ENCODE measurements around the gene CCDC30. TPM values are rescaled to one million over a fixed set of nuclear protein-coding genes. Genes with fewer than 3 reads are reported as not detected.
"Not testable (repeated sequence)": the region's sequence is repeated elsewhere in the genome, so short reads cannot be mapped to it uniquely, and the experiment has no call there.

The CCDC30 gene
- total RNA-seq, 1 donor from 2014 or later: 3.0 TPM

- H3K4me1 Mint-ChIP-seq (ENCODE audit: low read depth, unreplicated experiment): no peaks in the 10 kb centered on the region
- H3K36me3 Mint-ChIP-seq (ENCODE audit: unreplicated experiment): peaks cover 35% of the 10 kb centered on the region
- H3K9me3 Mint-ChIP-seq (ENCODE audit: unreplicated experiment): peaks cover 23% of the 10 kb centered on the region
- H3K27me3 Mint-ChIP-seq (ENCODE audit: unreplicated experiment): no peaks in the 10 kb centered on the region
- DNase-seq: no peak
- H3K4me3 Mint-ChIP-seq (ENCODE audit: unreplicated experiment): no peak overlapping the region
- TF ChIP-seq CTCF (IDR thresholded peaks at IDR 0.05; ENCODE audit: partially characterized antibody, unreplicated experiment): no peak
- H3K27ac Mint-ChIP-seq (ENCODE audit: unreplicated experiment): no peak overlapping the region
These were observed 43.5 kb downstream of the CCDC30 start for GRCh38 chr1:42506576-42506975.

GRCh38 chr1:42511581-42512155 is 48.6 kb downstream of the CCDC30 start:
- peaks cover 18% of the 10 kb centered on the region for H3K9me3 Mint-ChIP-seq (ENCODE audit: unreplicated experiment)
- not testable (repeated sequence) for H3K4me1 Mint-ChIP-seq (ENCODE audit: low read depth, unreplicated experiment); H3K27me3 Mint-ChIP-seq (ENCODE audit: unreplicated experiment); DNase-seq; H3K27ac Mint-ChIP-seq (ENCODE audit: unreplicated experiment); H3K4me3 Mint-ChIP-seq (ENCODE audit: unreplicated experiment)
- peaks cover 31% of the 10 kb centered on the region for H3K36me3 Mint-ChIP-seq (ENCODE audit: unreplicated experiment)

- H3K4me3 Mint-ChIP-seq (ENCODE audit: unreplicated experiment): no peak overlapping the region
- no peak for TF ChIP-seq CTCF (IDR thresholded peaks at IDR 0.05; ENCODE audit: partially characterized antibody, unreplicated experiment)
- peaks cover 15% of the 10 kb centered on the region for H3K9me3 Mint-ChIP-seq (ENCODE audit: unreplicated experiment)
- DNase-seq: no peak
- H3K4me1 Mint-ChIP-seq (ENCODE audit: low read depth, unreplicated experiment): no peaks in the 10 kb centered on the region
- H3K27me3 Mint-ChIP-seq (ENCODE audit: unreplicated experiment): no peaks in the 10 kb centered on the region
- H3K36me3 Mint-ChIP-seq (ENCODE audit: unreplicated experiment): peaks cover 19% of the 10 kb centered on the region
- no peak overlapping the region for H3K27ac Mint-ChIP-seq (ENCODE audit: unreplicated experiment)
These were observed 55.8 kb downstream of the CCDC30 start for GRCh38 chr1:42518908-42519307.

- Mint-ChIP-seq H3K4me1 (ENCODE audit: low read depth, unreplicated experiment) (no peaks in the 10 kb centered on the region), H3K27ac (ENCODE audit: unreplicated experiment) (no peak overlapping the region), H3K9me3 (ENCODE audit: unreplicated experiment) (peaks cover 15% of the 10 kb centered on the region), H3K27me3 (ENCODE audit: unreplicated experiment) (no peaks in the 10 kb centered on the region), H3K4me3 (ENCODE audit: unreplicated experiment) (no peak overlapping the region), H3K36me3 (ENCODE audit: unreplicated experiment) (peaks cover 21% of the 10 kb centered on the region)
- no peak for TF ChIP-seq CTCF (IDR thresholded peaks at IDR 0.05; ENCODE audit: partially characterized antibody, unreplicated experiment)
- DNase-seq: no peak
These were observed 60.1 kb downstream of the CCDC30 start for GRCh38 chr1:42523171-42523570.

GRCh38 chr1:42524330-42524729 is 61.2 kb downstream of the CCDC30 start:
- no peak overlapping the region for H3K27ac Mint-ChIP-seq (ENCODE audit: unreplicated experiment)
- peaks cover 17% of the 10 kb centered on the region for H3K36me3 Mint-ChIP-seq (ENCODE audit: unreplicated experiment)
- DNase-seq: no peak
- H3K4me1 Mint-ChIP-seq (ENCODE audit: low read depth, unreplicated experiment): no peaks in the 10 kb centered on the region
- no peaks in the 10 kb centered on the region for H3K27me3 Mint-ChIP-seq (ENCODE audit: unreplicated experiment)
- peaks cover 9% of the 10 kb centered on the region for H3K9me3 Mint-ChIP-seq (ENCODE audit: unreplicated experiment)
- H3K4me3 Mint-ChIP-seq (ENCODE audit: unreplicated experiment): no peak overlapping the region
- TF ChIP-seq CTCF (IDR thresholded peaks at IDR 0.05; ENCODE audit: partially characterized antibody, unreplicated experiment): no peak

All from glutamatergic neuron (in vitro differentiated cells).